Activated CD4-positive, CD25-positive, alpha-beta regulatory T cell treated with anti-CD3 and anti-CD28 coated beads, Interleukin-2, amount 50 U/mL, for 72 hours (primary cell): ENCODE results near the gene FAM228B.
"Not testable (repeated sequence)": the region's sequence is repeated elsewhere in the genome, so short reads cannot be mapped to it uniquely, and the experiment has no call there.

Source experiments
- DNase-seq: peaks from one replicate; pipeline ENCODE4 v3.0.0; 2021

The FAM228B gene

GRCh38 chr2:24123195-24123921 lies at the start of gene FAM228B, which contains the start of gene PFN4:
Gene FAM228B, plus strand, starts transcription at chr2:24123469. Its CDS starts 893 bp downstream, at chr2:24124362.
Gene PFN4, minus strand, starts transcription at chr2:24123334. Its CDS starts 799 bp downstream, at chr2:24122535.
- DNase-seq = peak; percentile 67

- no peak for DNase-seq
These were observed 49.5 kb upstream of the FAM228B start for GRCh38 chr2:24073816-24074215.

GRCh38 chr2:24075259-24075658 lies 48.0 kb upstream of the FAM228B start:
- DNase-seq = no peak

GRCh38 chr2:24075915-24076848 lies 47.1 kb upstream of the FAM228B start, which contains the start of gene SF3B6:
Gene SF3B6, minus strand, starts transcription at chr2:24076326. Its CDS starts 97 bp downstream, at chr2:24076229.
- DNase-seq = peak; percentile 99

GRCh38 chr2:24076849-24077534 lies 46.3 kb upstream of the FAM228B start:
- no peak for DNase-seq

GRCh38 chr2:24077535-24077877 lies 45.8 kb upstream of the FAM228B start:
- no peak for DNase-seq

- no peak for DNase-seq
These were observed 45.4 kb upstream of the FAM228B start for GRCh38 chr2:24077879-24078278.

- DNase-seq = no peak
These were observed 42.6 kb upstream of the FAM228B start for GRCh38 chr2:24080701-24081100.

GRCh38 chr2:24082787-24083566 lies 40.3 kb upstream of the FAM228B start:
- no peak for DNase-seq

- no peak for DNase-seq
These were observed 39.5 kb upstream of the FAM228B start for GRCh38 chr2:24083567-24084385.

GRCh38 chr2:24084386-24085199 lies 38.7 kb upstream of the FAM228B start, which contains the start of gene TP53I3:
Gene TP53I3, minus strand, starts transcription at chr2:24084834. Its CDS starts 508 bp downstream, at chr2:24084326.
- DNase-seq = peak; percentile 92

GRCh38 chr2:24085200-24085489 lies 38.1 kb upstream of the FAM228B start:
- no peak for DNase-seq

- no peak for DNase-seq
These were observed 37.0 kb upstream of the FAM228B start for GRCh38 chr2:24086241-24086640.

- no peak for DNase-seq
These were observed 36.2 kb upstream of the FAM228B start for GRCh38 chr2:24087032-24087431.

- DNase-seq = no peak
These were observed 34.4 kb upstream of the FAM228B start for GRCh38 chr2:24088821-24089359.

- not testable (repeated sequence) for DNase-seq
These were observed 30.0 kb upstream of the FAM228B start for GRCh38 chr2:24093270-24093669.

- DNase-seq = not testable (repeated sequence)
These were observed 28.0 kb upstream of the FAM228B start for GRCh38 chr2:24095171-24095677.

GRCh38 chr2:24100732-24101131 lies 22.5 kb upstream of the FAM228B start:
- DNase-seq = not testable (repeated sequence)

- no peak for DNase-seq
These were observed 21.3 kb upstream of the FAM228B start for GRCh38 chr2:24101992-24102391.

- DNase-seq = no peak
These were observed 20.6 kb upstream of the FAM228B start for GRCh38 chr2:24102677-24103076.
